GM10266 (cell line): ENCODE measurements around the gene FFAR3.

Experiments
- DNase-seq: peaks from one replicate; pipeline ENCODE4 v3.0.0; 2012; ENCODE audit errors: extremely low spot score
- CTCF ChIP-seq: IDR thresholded peaks from 2 replicates; pipeline ENCODE4 v1.5.1; 2012; ENCODE audit warnings: mild to moderate bottlenecking, low read depth; ENCODE audit not compliant: control insufficient read depth, insufficient read depth; ENCODE audit errors: missing control alignments

The FFAR3 gene

DNA sequence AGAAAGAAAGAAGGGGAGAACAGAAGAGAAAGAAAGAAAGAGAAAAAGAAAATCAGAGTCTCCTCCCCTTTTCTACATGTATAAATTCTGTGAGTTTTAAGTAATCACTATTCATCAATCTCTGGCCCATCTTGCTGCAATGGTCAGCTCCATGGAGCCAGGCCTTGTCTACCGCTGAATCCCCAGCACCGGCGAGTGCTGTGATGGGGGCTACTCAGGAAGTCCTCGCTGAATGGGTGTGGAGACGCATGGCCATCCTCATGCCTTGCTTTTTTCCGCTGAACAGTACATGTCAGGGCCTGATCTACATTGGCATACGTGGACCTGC, 42.5 kb downstream of the FFAR3 start:
- TF ChIP-seq CTCF: no peak
- DNase-seq: no peak

- peak; percentile 49 for DNase-seq
Observed at GRCh38 chr19:35401416-35401815, 43.2 kb downstream of the FFAR3 start.

DNA sequence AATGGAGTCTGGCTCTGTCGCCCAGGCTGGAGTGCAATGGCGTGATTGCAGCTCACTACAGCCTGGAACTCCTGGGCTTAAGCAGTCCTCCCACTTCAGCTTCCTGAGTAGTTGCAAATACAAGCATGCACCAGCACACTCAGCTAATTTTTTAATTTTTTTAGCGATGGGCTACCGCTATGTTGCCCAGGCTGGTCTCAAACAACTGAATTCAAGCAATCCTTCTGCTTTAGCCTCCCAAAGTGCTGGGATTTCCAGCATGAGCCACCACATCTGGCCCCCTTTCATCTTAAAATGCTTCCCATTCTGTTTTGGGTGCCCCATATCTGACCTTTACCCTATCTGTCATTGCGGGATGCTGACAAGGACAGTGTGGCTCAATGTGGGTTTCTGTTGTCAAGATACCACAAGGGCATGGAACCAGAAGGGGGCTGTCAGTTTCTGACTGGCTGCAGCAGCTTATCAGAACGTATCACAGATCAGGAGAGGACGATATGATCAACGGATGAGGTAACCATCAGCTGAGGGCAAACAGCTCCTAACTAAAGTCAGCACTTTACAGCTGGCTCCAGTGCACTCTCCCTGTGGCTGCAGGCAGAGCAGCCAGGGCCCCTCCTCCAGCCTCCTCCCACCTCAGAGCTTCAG, 45.0 kb downstream of the FFAR3 start:
- no peak for TF ChIP-seq CTCF
- no peak for DNase-seq

DNA sequence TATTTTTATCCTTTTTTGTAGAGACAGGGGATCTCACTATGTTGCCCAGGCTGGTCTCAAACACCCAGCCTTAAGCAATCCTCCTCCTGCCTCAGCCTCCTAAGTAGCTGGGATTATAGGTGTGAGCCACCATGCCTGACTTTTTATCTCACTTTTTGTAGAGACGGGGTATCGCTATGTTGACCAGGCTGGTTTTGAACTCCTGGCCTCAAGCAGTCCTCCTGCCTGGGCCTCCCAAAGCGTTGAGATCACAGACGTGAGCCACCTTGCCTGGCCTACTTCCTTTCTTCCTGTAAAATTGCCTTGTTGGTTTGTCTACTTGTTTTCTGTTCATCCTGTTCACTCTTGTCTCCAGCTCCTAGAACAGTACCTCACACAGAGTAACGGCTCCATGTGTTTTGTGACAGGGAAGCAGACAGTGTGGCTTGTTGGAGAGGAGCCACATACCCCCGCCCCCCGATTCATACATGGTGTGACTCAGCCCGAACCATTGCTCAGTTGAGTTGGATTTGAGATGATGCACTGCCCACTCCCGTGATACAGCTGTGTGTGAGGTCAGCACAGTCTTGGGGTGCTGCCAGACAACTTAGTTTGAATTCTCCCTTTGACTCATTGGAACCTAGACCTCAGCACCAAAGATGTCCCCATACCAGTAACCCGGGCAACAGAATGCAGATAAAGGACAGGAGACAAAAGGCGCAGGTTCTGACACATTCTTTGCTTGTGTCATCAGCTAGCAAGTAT, 46.8 kb downstream of the FFAR3 start:
- peak; percentile 86 for DNase-seq
- TF ChIP-seq CTCF: no peak

GRCh38 chr19:35407619-35408018, 49.4 kb downstream of the FFAR3 start:
- TF ChIP-seq CTCF: no peak
- DNase-seq: no peak

DNA sequence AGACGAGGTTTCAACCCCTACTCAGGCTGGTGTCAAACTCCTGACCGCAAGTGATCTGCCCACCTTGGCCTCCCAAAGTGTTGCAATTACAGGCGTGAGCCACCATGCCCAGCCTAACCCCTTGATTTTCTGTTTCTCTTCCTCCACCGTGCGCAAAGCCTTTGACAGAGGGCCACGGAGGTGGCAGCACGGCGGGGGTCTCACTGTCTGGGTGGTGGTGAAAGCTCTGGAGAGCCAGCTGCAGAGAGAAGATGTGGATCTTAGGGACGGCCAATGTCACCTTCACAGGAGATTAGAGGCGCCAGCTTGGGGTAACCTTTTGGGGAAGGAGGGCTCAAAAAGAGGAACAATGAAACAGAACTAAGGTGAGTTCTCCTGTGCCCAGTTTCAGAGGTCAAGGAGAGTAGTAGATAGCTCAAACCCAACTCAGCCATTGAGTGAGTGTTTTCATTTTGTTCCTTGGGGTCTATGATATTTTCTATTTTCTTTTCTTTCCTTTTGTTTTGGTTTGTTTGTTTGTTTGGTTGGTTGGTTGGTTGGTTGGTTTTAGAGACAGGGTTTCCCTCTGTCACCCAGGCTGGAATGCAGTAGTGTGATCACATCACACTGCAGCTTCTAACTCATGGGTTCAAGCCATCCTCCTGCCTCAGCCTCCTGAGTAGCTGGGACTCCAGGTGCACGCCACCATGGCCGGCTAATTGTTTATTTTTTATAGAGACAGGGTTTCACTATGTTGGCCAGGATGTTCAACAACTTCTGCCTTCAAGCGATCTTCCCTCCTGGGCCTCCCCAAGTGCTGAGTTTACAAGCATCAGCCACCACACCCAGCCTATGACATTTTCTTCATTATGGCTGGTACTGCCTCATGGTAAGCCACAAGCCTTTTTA, 50.3 kb downstream of the FFAR3 start:
- TF ChIP-seq CTCF: no peak

GRCh38 chr19:35409191-35409590, 50.9 kb downstream of the FFAR3 start:
- no peak for DNase-seq
- TF ChIP-seq CTCF: no peak

More for the DNA sequence above, 50.3 kb downstream of the FFAR3 start:
- DNase-seq: no peak
